GM21381 (cell line): ENCODE measurements around the gene LRRC8D.

Source experiments
- ATAC-seq: cut with Tn5 transposase; IDR thresholded peaks from one replicate; pipeline ENCODE4 v1.9.1; 2021; ENCODE audit warnings: mild to moderate bottlenecking, moderate library complexity; ENCODE audit not compliant: unreplicated experiment

LRRC8D gene

GRCh38 chr1:89890085-89890752 lies 69.4 kb downstream of the LRRC8D start:
- ATAC-seq, result no peak

- ATAC-seq, result no peak
Observed at GRCh38 chr1:89892816-89893215, 72.0 kb downstream of the LRRC8D start.

- no peak for ATAC-seq
Observed at GRCh38 chr1:89894210-89895201, 73.7 kb downstream of the LRRC8D start.

GRCh38 chr1:89896105-89896942 lies 75.5 kb downstream of the LRRC8D start:
- ATAC-seq, result no peak

- no peak for ATAC-seq
Observed at GRCh38 chr1:89897347-89898133, 76.7 kb downstream of the LRRC8D start.

- ATAC-seq, result no peak
Observed at GRCh38 chr1:89898150-89898549, 77.3 kb downstream of the LRRC8D start.

- ATAC-seq, result no peak
Observed at GRCh38 chr1:89898695-89899470, 78.1 kb downstream of the LRRC8D start.

- ATAC-seq, result no peak
Observed at GRCh38 chr1:89900323-89900722, 79.5 kb downstream of the LRRC8D start.

GRCh38 chr1:89900791-89901708 lies 80.2 kb downstream of the LRRC8D start:
- no peak for ATAC-seq

- no peak for ATAC-seq
Observed at GRCh38 chr1:89901957-89902669, 81.3 kb downstream of the LRRC8D start.

- ATAC-seq, result no peak
Observed at GRCh38 chr1:89903550-89903949, 82.7 kb downstream of the LRRC8D start.

- no peak for ATAC-seq
Observed at GRCh38 chr1:89904219-89904980, 83.6 kb downstream of the LRRC8D start.

- ATAC-seq, result no peak
Observed at GRCh38 chr1:89905395-89906058, 84.7 kb downstream of the LRRC8D start.

- ATAC-seq, result no peak
Observed at GRCh38 chr1:89906088-89906487, 85.3 kb downstream of the LRRC8D start.

- no peak for ATAC-seq
Observed at GRCh38 chr1:89907727-89908212, 86.9 kb downstream of the LRRC8D start.

- ATAC-seq, result no peak
Observed at GRCh38 chr1:89908273-89908671, 87.4 kb downstream of the LRRC8D start.
